GDM1 (cell line): Measurements from ENCODE around the gene RFC4.

Experiments
- DNase-seq: peaks from one replicate; lab custom pipeline; 2025; lab: John Stamatoyannopoulos, UW

The RFC4 gene

GRCh38 chr3:186787642-186788481 lies 18.4 kb downstream of the RFC4 start:
- no peak for DNase-seq

GRCh38 chr3:186786922-186787321 lies 19.4 kb downstream of the RFC4 start:
- no peak for DNase-seq

DNA sequence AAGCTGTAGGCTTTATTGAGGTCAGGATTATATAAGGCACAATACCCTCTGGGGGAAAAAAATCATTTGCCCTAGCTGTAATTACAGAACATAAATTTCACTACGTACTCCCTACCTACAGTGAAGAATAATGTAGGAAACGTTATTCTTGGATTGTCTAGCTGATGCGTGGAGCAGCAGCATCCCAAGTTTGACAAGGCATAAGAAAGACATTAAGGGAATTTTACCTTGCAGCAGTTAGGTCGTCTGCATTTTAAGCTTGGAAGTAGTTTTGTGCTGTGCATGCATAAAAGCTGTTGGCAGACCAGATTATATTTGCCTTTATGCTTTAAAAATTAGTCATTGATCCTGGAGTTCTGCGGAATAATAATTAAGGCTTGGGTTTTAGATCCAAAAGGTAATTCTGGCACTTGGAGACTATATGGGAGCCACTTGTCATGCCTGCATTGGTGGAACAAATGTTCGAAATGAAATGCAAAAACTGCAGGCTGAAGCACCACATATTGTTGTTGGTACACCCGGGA lies 20.7 kb downstream of the RFC4 start:
- no peak for DNase-seq

GRCh38 chr3:186784820-186785494 lies 21.3 kb downstream of the RFC4 start:
- no peak for DNase-seq

DNA sequence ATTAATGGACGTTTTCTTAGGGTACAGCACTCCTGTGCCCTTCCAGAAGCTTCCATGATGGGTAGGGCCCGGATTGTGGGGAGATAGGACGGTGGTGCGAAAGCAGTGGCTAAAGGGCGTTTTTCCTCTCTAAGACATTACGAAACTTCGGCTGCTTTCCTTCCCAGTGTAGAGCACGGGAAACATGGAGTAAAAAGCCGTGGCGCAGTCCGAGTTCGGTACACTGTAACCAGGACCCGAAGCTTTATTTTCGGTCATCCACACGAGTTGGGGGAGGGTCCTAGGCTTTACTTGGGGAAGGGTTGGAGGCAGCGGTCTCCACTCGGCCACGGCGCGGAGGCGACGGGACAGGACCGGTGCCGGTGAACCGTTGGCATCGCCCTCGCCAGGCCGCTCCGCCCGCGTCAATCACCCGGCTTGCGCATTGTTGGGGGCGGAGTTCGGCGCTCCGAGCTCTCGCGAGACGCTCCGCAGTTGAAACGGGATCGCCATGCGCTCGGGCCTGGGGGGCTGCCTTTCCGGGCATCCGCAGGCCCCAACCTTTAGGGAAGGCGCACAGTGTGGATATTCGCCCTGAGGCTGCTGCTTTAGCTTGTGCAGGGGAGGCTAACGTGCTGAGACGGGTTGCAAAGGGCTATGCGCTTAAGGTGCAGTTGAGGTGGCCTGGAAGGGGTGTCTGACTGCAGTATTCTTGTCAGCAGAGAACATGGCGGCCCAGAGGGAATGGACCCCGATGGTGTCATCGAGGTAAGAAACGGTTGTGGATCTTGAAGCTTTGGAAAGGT lies 22.4 kb downstream of the RFC4 start:
- peak; percentile 31 for DNase-seq

DNA sequence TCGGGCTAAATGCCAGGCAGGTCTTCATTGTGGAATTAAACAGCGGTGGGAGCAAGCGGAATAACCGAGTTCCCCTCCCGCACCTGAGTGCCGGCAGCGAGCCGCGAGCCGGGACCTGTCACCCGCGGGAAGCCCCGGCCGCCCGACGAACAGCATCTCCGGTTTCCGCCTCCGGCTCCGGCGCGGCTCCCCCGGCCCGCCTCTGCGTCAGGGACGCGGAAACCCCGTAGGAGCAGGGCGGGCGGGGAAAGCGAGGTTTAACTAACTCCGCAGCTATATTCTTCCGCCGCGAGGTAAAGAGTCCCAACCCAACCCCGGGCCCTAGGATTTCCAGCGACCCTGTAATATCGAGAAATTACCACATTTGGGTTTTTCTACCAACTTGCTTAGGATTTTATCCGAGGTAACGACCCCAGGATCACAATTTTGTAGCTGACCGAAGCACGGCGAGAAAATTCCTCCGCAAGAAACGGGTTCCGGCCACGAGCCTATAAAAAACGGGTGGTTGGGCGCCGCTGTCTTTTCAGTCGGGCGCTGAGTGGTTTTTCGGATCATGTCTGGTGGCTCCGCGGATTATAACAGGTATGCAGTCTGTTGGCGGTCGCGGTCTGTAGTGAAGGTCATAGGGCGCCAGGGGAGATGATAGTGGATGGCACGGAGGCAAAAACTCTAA lies 23.1 kb downstream of the RFC4 start, which contains the start of gene EIF4A2:
TSS of gene EIF4A2 (plus strand) at position 520 of the 673 bp plus-strand sequence. CDS start at position 554, 34 bp downstream.
- peak; percentile 83 for DNase-seq

DNA sequence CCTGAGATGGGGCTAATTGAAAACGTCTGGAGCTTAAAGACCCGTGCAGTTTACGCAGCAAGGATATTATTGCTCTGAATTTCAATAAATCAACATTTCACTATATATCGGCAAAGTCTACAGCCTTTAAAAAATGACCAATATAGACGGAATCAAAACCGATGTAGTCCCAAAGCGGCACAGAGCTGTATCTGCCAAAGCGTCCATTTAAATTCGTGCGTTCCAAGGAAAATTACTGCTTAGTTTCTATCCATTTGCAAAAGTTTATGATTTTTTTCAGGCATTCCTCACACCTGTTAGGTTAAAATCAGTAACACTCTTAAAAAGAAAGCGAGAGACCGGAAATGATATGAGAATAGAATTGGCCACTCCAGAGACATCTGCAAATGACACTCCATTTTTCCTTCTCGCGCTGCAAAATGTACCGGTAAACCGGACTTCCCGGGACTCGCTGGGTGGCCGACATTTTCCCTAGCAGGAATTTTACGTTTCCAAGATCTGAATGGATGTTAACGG lies 23.7 kb downstream of the RFC4 start:
- no peak for DNase-seq

GRCh38 chr3:186779204-186779603 lies 27.1 kb downstream of the RFC4 start:
- DNase-seq, result no peak

- no peak for DNase-seq
Observed at GRCh38 chr3:186775999-186776398, 30.3 kb downstream of the RFC4 start.

DNA sequence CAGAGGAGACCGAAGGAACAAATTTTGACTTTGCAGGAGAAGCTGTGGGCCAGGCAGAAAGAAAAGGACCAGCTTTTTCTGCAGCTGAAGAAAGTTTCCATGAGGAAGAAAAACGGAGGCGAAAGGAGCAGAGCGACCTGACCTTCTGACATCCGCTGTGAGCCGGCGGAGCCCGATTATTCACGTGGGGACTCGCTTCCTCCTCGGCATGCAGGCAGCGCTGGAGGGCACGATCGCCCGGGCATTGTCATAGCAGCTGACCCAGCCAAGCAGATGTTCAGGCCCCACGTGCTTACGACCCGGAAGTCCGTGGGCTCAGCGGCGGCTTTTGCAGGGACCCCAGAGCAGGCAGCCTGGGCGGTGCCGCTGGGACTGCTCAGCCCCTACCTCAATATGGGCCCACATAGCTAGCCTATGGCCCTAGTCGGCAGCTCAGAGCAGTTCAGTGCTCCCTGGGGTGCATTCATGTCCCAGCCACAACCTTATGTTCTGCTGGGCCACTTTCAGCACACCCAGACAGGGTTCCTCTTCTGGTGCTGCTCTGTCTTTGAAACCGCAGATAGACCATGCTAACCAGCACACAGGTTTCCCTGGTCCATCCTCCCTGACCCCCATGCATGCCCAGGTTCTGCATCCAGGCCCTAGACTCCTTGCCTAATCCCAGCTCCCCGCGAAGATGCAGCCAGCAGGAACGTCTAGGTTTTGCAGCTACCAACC lies 33.4 kb downstream of the RFC4 start:
- DNase-seq, result no peak

DNA sequence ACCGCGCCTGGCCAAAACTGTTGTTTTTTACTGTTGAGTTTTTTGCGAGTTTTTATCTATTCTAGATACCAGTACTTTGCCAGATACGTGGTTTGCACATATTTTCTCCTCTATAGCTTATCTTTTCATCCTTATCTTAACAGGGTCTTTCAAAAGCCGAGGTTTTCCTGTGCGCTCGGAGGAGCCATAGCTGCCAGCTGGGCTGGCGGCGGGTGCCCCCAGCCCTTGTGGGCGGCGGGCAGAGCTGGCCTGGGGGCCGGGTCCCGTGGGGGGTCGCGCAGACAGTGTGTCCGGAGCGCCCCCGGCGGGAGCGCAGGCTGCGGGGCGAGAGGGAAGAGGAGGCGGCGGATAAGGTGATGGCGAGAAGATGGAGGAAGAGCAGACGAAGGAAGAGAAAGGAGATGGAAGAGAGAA lies 34.0 kb downstream of the RFC4 start:
- no peak for DNase-seq

DNA sequence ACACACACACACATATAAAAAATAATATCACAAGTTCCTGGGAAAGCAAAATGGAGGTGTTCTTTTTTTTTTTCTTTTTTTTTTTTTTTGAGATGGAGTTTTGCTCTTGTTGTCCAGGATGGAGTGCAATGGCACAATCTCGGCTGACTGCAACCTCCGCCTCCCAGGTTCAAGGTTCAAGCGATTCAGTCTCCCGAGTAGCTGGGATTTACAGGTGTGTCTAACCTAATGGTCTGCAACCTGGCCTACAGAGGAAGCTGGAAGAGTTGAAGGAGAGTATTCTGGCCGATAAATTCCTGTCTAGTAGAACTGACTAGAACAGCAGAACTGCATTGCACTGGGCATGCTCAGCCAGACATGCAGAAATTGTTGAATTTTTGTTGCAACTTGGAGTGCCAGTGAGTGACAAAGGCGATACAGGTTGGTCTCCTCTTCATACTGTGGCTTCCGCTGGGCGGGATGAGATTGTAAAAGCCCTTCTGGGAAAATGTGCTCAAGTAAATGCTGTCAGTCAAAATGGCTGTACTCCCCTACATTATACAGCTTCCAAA lies 45.3 kb downstream of the RFC4 start:
- no peak for DNase-seq

DNA sequence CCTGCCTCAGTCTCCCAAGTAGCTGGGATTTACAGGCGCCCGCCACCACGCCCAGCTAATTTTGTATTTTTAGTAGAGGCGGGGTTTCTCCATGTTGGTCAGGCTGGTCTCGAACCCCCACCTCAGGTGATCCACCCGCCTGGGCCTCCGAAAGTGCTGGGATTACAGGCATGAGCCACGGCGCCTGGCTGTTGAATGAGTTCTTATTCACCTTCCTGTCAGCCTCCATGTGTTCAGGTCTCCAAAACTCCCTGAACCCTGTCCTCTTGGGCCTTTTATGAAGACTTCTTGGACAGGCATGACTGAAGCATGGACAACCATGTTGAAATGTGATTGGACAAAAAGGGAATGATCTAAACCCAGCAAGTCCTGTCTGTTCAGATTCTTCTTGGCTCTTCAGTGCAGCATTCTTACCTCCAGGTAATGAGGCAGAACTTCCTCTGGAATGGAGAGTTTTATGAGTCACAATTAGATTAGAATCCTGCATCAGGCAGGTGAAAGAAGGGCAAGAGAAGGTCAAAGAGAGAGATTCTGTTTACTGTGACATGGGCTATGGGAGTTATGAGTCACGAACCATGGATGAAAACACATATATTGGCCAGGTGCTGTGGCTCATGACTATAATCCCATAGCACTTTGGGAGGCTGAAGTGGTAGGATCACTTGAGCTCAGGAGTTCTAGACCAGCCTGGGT lies 46.0 kb downstream of the RFC4 start:
- no peak for DNase-seq

GRCh38 chr3:186759231-186759930 lies 46.9 kb downstream of the RFC4 start:
- DNase-seq, result no peak

DNA sequence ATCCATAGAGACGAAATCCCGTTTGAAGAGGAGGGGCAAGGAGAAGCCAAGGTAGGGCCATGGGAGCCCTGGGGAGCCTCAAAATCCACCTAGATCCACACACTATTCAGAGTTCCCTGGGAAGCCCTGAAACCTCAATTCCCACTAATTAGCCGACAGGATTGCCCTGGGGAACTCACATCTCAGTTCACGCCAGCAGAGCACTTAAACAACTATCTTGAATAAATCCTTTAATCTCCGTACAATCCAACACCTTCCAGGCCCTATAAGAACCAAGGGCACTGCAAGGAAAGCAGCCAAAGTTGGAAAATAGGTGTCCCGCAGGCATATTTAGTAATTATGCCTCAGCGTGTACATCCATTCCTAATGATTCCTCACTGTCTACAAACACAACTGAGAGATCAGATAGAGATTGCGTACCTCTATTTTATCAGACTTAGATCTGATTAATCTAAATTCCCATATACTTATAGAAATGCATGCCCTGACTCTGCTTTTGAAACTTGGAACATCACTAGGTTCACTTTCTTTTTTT lies 48.5 kb downstream of the RFC4 start:
- DNase-seq, result no peak

DNA sequence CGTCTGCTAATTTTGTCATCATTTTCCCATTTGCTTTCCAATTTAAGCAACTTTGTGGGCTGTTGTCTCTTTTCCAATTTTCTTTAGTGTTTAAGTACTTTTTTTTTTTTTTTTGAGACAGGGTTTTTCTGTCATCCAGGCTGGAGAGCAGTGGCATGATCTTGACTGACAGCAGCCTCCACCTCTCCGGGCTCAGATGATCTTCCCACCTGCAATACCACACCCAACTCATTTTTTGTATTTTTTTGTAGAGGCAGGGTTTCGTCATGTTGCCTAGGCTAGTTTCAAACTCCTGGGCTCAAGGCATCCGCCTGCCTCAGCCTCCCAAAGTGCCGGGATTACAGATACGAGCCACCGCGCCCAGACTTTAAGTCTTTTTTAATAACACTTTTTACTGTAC lies 49.1 kb downstream of the RFC4 start:
- no peak for DNase-seq

DNA sequence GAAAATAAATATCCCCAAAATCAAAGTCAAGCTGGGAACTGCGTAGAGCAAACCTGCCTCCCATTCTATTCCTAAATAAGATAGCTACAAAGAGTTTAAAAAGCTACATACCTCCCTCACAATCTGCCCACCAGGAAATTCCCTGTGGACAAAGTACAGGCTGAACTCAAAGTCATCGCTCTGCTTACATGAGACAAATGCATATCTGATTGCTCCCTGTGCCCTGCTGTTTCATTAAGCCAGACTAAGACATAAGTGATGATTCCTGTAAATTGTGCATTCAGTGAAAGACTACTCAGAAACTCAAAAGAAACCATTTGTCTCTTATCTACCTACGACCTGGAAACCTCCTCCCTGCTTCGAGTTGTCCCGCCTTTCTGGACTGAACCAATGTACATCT lies 51.4 kb downstream of the RFC4 start:
- DNase-seq, result no peak

- DNase-seq, result no peak
Observed at GRCh38 chr3:186754006-186754405, 52.3 kb downstream of the RFC4 start.

GRCh38 chr3:186751480-186751879 lies 54.8 kb downstream of the RFC4 start:
- DNase-seq, result no peak
